Measurements from ENCODE around the gene CNIH3.

Gene CNIH3

DNA sequence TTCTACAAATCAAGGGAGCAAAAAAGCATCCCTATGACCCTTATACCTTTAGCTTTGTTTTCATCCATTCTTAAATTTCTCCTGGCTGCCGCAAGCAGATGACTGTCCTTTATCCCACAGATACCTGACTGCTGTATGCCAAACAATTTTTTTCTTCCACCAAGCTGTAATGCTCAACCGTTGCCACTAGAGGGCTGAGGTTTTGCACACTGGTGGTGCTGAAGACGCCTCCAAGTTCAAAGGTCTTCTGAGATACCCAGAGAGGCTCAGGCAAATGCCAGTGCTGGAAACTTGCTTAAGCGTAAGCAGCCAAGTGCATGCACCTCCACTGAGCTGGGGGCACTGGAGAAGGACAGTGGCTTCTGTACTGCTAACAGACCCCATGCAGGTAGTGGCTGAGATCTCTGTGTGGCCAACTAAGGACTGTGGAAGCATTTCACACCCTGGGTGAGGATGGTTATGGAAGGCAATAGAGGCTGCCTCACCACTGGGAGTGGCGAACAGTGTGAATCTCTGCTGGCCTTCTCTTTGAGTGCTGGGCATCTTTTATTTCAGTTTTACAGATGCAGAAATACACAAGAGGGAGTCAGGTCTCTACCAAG lies 28.5 kb downstream of the CNIH3 start:
- H3K9ac ChIP-seq, result no peak overlapping the region
- no peaks in the 10 kb centered on the region for H3K4me1 ChIP-seq
- H3K27me3 ChIP-seq (ENCODE audit: control insufficient read depth, insufficient read depth, low read length), result no peaks in the 10 kb centered on the region
- H2AFZ ChIP-seq, result no peak overlapping the region
- H3K79me2 ChIP-seq, result no peaks in the 10 kb centered on the region
- no peak overlapping the region for H3K27ac ChIP-seq
- H3K4me3 ChIP-seq (ENCODE audit: low read depth, low read length), result no peak overlapping the region
- H3K36me3 ChIP-seq (ENCODE audit: control insufficient read depth, insufficient read depth, low read length), result no peaks in the 10 kb centered on the region
- TF ChIP-seq, protein P1, sequence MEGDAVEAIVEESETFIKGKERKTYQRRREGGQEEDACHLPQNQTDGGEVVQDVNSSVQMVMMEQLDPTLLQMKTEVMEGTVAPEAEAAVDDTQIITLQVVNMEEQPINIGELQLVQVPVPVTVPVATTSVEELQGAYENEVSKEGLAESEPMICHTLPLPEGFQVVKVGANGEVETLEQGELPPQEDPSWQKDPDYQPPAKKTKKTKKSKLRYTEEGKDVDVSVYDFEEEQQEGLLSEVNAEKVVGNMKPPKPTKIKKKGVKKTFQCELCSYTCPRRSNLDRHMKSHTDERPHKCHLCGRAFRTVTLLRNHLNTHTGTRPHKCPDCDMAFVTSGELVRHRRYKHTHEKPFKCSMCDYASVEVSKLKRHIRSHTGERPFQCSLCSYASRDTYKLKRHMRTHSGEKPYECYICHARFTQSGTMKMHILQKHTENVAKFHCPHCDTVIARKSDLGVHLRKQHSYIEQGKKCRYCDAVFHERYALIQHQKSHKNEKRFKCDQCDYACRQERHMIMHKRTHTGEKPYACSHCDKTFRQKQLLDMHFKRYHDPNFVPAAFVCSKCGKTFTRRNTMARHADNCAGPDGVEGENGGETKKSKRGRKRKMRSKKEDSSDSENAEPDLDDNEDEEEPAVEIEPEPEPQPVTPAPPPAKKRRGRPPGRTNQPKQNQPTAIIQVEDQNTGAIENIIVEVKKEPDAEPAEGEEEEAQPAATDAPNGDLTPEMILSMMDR (IDR thresholded peaks at IDR 0.05), result peak; percentile 55
- no peak overlapping the region for H3K4me2 ChIP-seq (ENCODE audit: low read length)
- no peaks in the 10 kb centered on the region for H3K9me3 ChIP-seq (ENCODE audit: control insufficient read depth, low read length)

DNA sequence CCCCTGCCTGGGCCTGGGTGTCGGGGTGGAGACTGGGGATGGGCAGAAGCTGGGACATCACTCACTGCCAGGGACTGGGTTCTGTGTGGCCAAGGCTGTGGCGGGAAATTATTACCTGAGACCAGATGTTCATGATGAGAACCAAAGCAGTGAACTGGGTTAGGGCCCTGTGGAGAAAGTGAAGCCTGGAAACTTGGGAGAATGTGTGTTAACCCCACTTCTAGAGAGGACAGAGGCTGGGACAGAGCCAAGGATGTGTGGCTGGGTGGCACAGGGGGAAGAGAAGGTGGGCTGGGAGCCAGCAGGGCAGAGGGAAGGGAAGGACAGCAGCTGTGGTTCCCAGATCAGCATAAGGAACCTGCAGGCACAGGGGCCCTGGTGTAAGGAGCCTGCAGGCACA lies 31.3 kb downstream of the CNIH3 start:
- TF ChIP-seq, protein P1 (IDR thresholded peaks at IDR 0.05), result no peak
- Histone ChIP-seq H3K79me2 (no peaks in the 10 kb centered on the region), H3K36me3 (ENCODE audit: control insufficient read depth, insufficient read depth, low read length) (no peaks in the 10 kb centered on the region), H3K4me1 (no peaks in the 10 kb centered on the region), H3K4me2 (ENCODE audit: low read length) (no peak overlapping the region), H2AFZ (no peak overlapping the region), H3K9me3 (ENCODE audit: control insufficient read depth, low read length) (no peaks in the 10 kb centered on the region), H3K4me3 (ENCODE audit: low read depth, low read length) (no peak overlapping the region), H3K27me3 (ENCODE audit: control insufficient read depth, insufficient read depth, low read length) (no peaks in the 10 kb centered on the region), H3K27ac (no peak overlapping the region), H3K9ac (no peak overlapping the region)

DNA sequence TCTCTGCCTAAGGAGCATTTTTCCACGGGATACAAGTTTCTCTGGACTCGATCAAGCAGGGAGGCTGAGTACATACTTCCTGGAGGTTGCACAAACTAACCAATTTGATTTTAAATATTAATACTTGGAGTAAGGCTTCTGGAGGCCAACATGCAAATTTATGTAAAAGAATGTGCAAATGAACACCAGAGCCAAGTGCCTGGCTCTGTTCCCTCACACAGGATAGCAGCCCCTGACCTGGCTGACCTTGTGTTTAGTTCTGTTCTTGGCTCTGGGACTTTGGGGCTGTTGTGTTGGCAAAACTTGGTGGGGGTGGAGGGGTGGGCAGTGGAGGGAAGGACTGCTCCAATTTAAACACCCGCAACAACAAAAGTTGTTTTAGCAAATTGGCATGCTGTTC lies 34.2 kb downstream of the CNIH3 start:
- Histone ChIP-seq H3K27ac (no peak overlapping the region), H3K9ac (no peak overlapping the region), H3K4me2 (ENCODE audit: low read length) (no peak overlapping the region), H3K79me2 (no peaks in the 10 kb centered on the region), H3K36me3 (ENCODE audit: control insufficient read depth, insufficient read depth, low read length) (no peaks in the 10 kb centered on the region), H3K27me3 (ENCODE audit: control insufficient read depth, insufficient read depth, low read length) (no peaks in the 10 kb centered on the region), H3K4me1 (no peaks in the 10 kb centered on the region), H3K9me3 (ENCODE audit: control insufficient read depth, low read length) (no peaks in the 10 kb centered on the region), H3K4me3 (ENCODE audit: low read depth, low read length) (no peak overlapping the region), H2AFZ (no peak overlapping the region)
- TF ChIP-seq, protein P1 (IDR thresholded peaks at IDR 0.05), result no peak

DNA sequence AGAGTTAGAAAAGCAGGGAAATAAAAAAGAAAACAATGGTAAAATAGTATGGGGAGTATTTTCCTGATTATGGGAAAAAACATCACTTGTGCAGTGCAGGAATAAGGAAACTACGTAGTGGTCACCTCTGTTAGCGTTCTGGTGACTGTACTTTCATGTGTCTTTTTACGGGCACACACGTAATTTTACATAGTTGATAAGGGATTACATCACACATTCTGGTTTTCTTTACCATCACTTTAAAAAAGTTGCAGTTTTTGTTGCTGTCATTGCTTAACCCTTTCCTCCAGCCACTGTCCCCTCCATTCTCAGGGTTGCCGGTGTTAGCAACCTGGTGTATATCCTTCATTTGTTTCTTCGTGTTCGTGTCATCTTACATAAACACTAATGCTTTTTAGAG lies 35.1 kb downstream of the CNIH3 start:
- TF ChIP-seq, protein P1 (IDR thresholded peaks at IDR 0.05), result no peak

DNA sequence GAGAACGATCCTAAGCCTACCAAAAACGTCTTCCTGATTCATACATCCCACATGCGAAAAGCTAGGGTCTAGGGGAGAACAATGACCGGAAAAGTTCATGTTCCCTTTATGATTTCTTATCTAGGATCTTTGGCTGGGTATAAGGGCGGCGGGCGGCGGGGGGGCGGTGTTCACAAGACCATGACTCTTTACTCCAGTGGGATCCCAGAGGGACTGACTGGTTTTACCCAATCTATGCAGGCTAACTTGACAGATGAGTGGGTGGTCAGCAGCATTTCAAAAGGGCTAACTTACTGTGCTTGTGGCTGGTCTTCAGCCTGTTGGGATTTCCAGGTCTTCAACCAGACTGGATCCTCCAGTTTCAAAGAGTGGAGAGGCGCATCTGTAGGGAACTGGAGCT lies 40.3 kb downstream of the CNIH3 start:
- Histone ChIP-seq H3K4me3 (ENCODE audit: low read depth, low read length) (no peak overlapping the region), H3K4me1 (no peaks in the 10 kb centered on the region), H3K27ac (no peak overlapping the region), H3K9me3 (ENCODE audit: control insufficient read depth, low read length) (no peaks in the 10 kb centered on the region), H2AFZ (no peak overlapping the region), H3K27me3 (ENCODE audit: control insufficient read depth, insufficient read depth, low read length) (no peaks in the 10 kb centered on the region), H3K36me3 (ENCODE audit: control insufficient read depth, insufficient read depth, low read length) (no peaks in the 10 kb centered on the region), H3K9ac (no peak overlapping the region), H3K79me2 (no peaks in the 10 kb centered on the region), H3K4me2 (ENCODE audit: low read length) (no peak overlapping the region)
- TF ChIP-seq, protein P1 (IDR thresholded peaks at IDR 0.05), result no peak

More for the DNA sequence above, 35.1 kb downstream of the CNIH3 start:
- Histone ChIP-seq H3K27me3 (ENCODE audit: control insufficient read depth, insufficient read depth, low read length) (no peaks in the 10 kb centered on the region), H3K4me3 (ENCODE audit: low read depth, low read length) (no peak overlapping the region), H3K27ac (no peak overlapping the region), H3K9me3 (ENCODE audit: control insufficient read depth, low read length) (no peaks in the 10 kb centered on the region), H3K79me2 (no peaks in the 10 kb centered on the region), H3K4me1 (no peaks in the 10 kb centered on the region), H2AFZ (no peak overlapping the region), H3K4me2 (ENCODE audit: low read length) (no peak overlapping the region), H3K9ac (no peak overlapping the region), H3K36me3 (ENCODE audit: control insufficient read depth, insufficient read depth, low read length) (no peaks in the 10 kb centered on the region)

Data from parathyroid adenoma (tissue), 2 donors.